ENCODE results near the gene ATP6V0E2.

GRCh38 chr7:149864023-149864422 is 9.7 kb upstream of the ATP6V0E2 start:
- TF ChIP-seq, protein P1, sequence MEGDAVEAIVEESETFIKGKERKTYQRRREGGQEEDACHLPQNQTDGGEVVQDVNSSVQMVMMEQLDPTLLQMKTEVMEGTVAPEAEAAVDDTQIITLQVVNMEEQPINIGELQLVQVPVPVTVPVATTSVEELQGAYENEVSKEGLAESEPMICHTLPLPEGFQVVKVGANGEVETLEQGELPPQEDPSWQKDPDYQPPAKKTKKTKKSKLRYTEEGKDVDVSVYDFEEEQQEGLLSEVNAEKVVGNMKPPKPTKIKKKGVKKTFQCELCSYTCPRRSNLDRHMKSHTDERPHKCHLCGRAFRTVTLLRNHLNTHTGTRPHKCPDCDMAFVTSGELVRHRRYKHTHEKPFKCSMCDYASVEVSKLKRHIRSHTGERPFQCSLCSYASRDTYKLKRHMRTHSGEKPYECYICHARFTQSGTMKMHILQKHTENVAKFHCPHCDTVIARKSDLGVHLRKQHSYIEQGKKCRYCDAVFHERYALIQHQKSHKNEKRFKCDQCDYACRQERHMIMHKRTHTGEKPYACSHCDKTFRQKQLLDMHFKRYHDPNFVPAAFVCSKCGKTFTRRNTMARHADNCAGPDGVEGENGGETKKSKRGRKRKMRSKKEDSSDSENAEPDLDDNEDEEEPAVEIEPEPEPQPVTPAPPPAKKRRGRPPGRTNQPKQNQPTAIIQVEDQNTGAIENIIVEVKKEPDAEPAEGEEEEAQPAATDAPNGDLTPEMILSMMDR (IDR thresholded peaks at IDR 0.05): no peak
- TF ChIP-seq POLR2A (IDR thresholded peaks at IDR 0.05): no peak

Data from right lobe of liver (tissue), 4 donors.